Measurements from ENCODE around the gene STON2.
"Not testable (repeated sequence)": the region's sequence is repeated elsewhere in the genome, so short reads cannot be mapped to it uniquely, and the experiment has no call there.

Gene STON2

GRCh38 chr14:81235096-81235495, 165.0 kb downstream of the STON2 start:
- no peak for TF ChIP-seq CTCF (IDR thresholded peaks at IDR 0.05; ENCODE audit: low read depth, low read length)

GRCh38 chr14:81234278-81234677, 165.8 kb downstream of the STON2 start:
- TF ChIP-seq CTCF (IDR thresholded peaks at IDR 0.05; ENCODE audit: low read depth, low read length): no peak
- H3K4me3 ChIP-seq (ENCODE audit: low read depth, low read length): no peak overlapping the region
- no peak for DNase-seq (ENCODE audit: low read depth, low spot score)
- in situ Hi-C loops (cut with HindIII; ENCODE audit: low sequenced_read_pairs): no loop called here

More at GRCh38 chr14:81235096-81235495, 165.0 kb downstream of the STON2 start:
- no peak for DNase-seq (ENCODE audit: low read depth, low spot score)
- in situ Hi-C loops (cut with HindIII; ENCODE audit: low sequenced_read_pairs): no loop called here
- no peak overlapping the region for H3K4me3 ChIP-seq (ENCODE audit: low read depth, low read length)

GRCh38 chr14:81233615-81234014, 166.5 kb downstream of the STON2 start:
- DNase-seq (ENCODE audit: low read depth, low spot score): no peak
- TF ChIP-seq CTCF (IDR thresholded peaks at IDR 0.05; ENCODE audit: low read depth, low read length): no peak
- no peak overlapping the region for H3K4me3 ChIP-seq (ENCODE audit: low read depth, low read length)
- in situ Hi-C loops (cut with HindIII; ENCODE audit: low sequenced_read_pairs): no loop called here

GRCh38 chr14:81231540-81231939, 168.6 kb downstream of the STON2 start:
- in situ Hi-C loops (cut with HindIII; ENCODE audit: low sequenced_read_pairs): no loop called here
- no peak for DNase-seq (ENCODE audit: low read depth, low spot score)

GRCh38 chr14:81224222-81224621, 175.9 kb downstream of the STON2 start:
- no peak for TF ChIP-seq CTCF (IDR thresholded peaks at IDR 0.05; ENCODE audit: low read depth, low read length)
- H3K4me3 ChIP-seq (ENCODE audit: low read depth, low read length): no peak overlapping the region
- in situ Hi-C loops (cut with HindIII; ENCODE audit: low sequenced_read_pairs): no loop called here
- no peak for DNase-seq (ENCODE audit: low read depth, low spot score)

More at GRCh38 chr14:81231540-81231939, 168.6 kb downstream of the STON2 start:
- TF ChIP-seq CTCF (IDR thresholded peaks at IDR 0.05; ENCODE audit: low read depth, low read length): no peak
- no peak overlapping the region for H3K4me3 ChIP-seq (ENCODE audit: low read depth, low read length)

GRCh38 chr14:81223788-81224187, 176.3 kb downstream of the STON2 start:
- in situ Hi-C loops (cut with HindIII; ENCODE audit: low sequenced_read_pairs); H3K4me3 ChIP-seq (ENCODE audit: low read depth, low read length); DNase-seq (ENCODE audit: low read depth, low spot score): not testable (repeated sequence)

GRCh38 chr14:81222691-81223090, 177.4 kb downstream of the STON2 start:
- in situ Hi-C loops (cut with HindIII; ENCODE audit: low sequenced_read_pairs): no loop called here
- no peak overlapping the region for H3K4me3 ChIP-seq (ENCODE audit: low read depth, low read length)
- DNase-seq (ENCODE audit: low read depth, low spot score): no peak
- no peak for TF ChIP-seq CTCF (IDR thresholded peaks at IDR 0.05; ENCODE audit: low read depth, low read length)

All from astrocyte of the spinal cord (primary cell).